ENCODE data around the gene ZSCAN22.
A peak's percentile ranks its signal among the peaks of the same experiment; 100 is the strongest.
"Not testable (repeated sequence)": the region's sequence is repeated elsewhere in the genome, so short reads cannot be mapped to it uniquely, and the experiment has no call there.

ZSCAN22 gene

DNA sequence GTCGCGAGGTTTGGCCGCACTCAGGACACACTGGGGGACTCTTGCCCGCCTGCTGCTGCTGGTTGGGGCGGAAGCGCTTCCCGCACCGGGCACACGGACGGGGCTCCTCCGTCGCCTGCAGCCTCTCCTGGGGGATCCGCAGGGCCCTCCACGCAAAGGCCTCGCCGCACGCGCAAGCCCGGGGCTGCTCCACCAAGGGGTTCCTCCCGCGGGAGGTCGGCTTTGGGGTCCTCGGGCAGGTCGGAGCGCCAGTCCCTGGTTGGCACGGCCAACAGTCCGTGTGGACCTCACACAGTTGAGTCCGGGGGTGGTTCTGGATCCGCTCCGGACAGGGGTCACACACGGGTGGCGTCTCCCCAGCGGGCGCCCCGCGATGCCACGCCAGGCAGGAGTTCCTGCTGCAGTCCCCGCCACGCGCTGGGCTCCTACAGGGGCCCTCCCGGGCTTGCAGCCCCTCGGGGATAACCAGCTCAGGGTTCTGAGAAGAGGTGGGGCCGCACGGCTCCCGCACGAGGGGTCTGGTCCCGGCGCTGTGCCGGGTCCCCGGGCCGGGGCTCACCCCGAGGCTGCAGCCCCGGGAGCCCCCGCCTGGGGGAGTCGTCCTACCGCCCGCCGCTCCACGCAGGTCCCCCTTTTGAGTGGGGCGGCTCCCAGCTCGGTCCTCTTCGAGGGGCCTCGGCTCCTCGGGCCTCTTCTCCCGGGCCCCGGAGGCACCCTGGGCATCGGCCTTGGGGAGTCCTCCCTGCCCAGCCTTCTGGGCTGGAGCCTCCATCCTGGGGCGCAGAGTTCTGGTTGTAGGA, 42.0 kb downstream of the ZSCAN22 start:
- TF ChIP-seq CTCF (conservative IDR thresholded peaks at IDR 0.05): no peak

GRCh38 chr19:58372311-58373133, 45.7 kb downstream of the ZSCAN22 start:
- TF ChIP-seq ZFX (IDR thresholded peaks at IDR 0.05) (no peak), CTCF (conservative IDR thresholded peaks at IDR 0.05) (no peak; the same call in 1 of the 2 replicates)
- H3K27ac ChIP-seq: peak overlapping the region; percentile 6; the same call in 1 of the 2 replicates

More for the DNA sequence above, 42.0 kb downstream of the ZSCAN22 start:
- no peak overlapping the region for H3K27ac ChIP-seq

GRCh38 chr19:58374200-58374599, 47.4 kb downstream of the ZSCAN22 start:
- H3K27ac ChIP-seq: no peak overlapping the region
- TF ChIP-seq ZFX (IDR thresholded peaks at IDR 0.05): no peak
- TF ChIP-seq CTCF (conservative IDR thresholded peaks at IDR 0.05): no peak

DNA sequence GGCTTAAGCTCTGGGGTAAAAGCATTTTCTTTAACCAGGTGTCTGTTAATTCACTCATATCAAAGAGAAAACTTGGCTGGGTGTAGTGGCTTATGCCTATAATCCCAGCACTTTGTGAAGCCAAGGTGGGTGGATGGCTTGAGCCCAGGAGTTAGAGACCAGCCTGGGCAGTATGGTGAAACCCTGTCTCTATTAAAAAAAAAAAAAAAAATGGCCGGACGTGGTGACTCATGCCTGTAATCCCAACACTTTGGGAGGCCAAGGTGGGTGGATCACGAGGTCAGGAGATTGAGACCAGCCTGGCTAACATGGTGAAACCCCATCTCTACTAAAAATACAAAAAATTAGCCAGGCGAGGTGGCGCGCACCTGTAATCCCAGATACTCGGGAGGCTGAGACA, 49.9 kb downstream of the ZSCAN22 start:
- H3K27ac ChIP-seq: not testable (repeated sequence)

GRCh38 chr19:58379246-58379645, 52.5 kb downstream of the ZSCAN22 start:
- no peak overlapping the region; the same call in 1 of the 2 replicates for H3K27ac ChIP-seq
- TF ChIP-seq CTCF (conservative IDR thresholded peaks at IDR 0.05): no peak
- no peak for TF ChIP-seq ZFX (IDR thresholded peaks at IDR 0.05)

DNA sequence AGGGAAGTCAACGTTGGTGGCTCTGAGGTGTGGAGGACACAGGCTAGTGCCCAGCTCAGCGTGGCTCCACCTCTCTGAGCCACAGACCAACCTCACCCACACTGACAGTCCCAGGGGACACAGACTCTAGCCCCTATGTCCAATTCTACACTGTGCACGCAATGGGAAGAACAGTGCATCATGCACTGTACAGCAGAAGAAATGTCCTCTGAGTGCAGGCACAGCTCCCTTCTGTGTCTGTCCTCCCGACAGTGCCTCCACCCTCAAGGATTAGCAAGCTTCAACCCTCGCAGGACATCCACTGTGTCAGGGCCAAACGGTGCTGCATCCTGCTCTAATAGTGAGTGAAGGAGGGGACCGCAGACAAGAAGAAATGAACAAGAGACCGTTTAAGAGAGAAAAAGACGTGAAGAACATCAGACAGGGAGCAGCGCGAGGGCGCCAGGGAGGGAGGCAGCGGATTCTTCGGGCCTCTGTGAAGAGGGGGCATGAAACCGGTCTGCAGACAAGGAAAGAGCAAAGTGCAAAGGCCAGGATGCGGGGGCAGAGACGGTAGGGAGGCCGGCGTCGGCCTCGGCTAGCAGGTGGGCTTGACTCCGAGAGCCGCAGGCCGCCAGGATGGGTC, 53.4 kb downstream of the ZSCAN22 start:
- TF ChIP-seq CTCF (conservative IDR thresholded peaks at IDR 0.05): no peak
- no peak for TF ChIP-seq ZFX (IDR thresholded peaks at IDR 0.05)

DNA sequence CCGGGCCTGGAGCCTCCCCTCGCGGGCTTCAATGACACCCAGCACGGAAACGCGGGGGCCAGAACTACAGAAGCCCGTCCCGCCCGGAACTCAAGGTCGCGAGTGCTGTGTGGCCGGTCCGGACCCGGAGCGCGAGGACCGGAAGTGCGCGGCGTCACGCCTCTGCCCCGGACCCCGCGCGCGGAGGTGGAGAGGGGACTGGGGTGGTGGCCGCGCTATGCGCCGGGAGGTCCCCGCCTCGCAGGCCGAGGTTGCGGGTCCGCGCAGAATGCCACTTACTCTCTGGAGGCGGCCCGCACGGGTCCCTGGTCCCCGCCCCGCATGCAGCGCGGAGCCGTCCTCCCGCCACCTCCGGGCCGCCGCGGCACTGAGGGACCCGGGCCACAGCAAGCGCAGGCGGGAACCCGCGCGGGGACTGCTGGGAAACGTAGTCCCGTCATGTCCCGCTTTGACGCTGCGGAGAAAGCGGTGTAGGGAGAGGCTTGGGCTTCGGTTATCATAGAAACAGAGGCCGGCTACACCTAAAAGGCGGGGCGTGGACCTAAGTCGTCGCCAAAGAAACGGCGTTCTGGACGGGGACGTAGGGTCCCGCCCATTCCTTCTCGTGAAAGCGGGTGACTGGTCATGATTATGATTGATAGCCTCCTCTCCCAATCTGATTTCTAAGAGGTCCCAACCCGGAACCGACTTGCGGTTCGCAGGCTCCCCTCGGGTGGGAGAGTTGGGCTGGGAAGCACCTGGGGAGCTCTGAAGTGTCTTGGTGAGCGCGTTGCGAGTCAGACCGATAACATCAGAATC, 54.1 kb downstream of the ZSCAN22 start, which contains the start of gene ZNF837:
TSS of gene ZNF837 (minus strand) at position 369 of the 798 bp plus-strand sequence. CDS start 11,698 bp downstream, outside the sequence.
- TF ChIP-seq CTCF (conservative IDR thresholded peaks at IDR 0.05): no peak
- TF ChIP-seq ZFX (IDR thresholded peaks at IDR 0.05): peak; percentile 94
- H3K27ac ChIP-seq: peak within 1 kb of the TSS; percentile 86

More for the DNA sequence above, 53.4 kb downstream of the ZSCAN22 start:
- H3K27ac ChIP-seq: peak overlapping the region; percentile 86
